Lung (tissue), 12 donors: ENCODE measurements around the gene MYORG. TPM values are rescaled to one million over a fixed set of nuclear protein-coding genes. Genes with fewer than 3 reads are reported as not detected.

Source experiments
- ATAC-seq: fragments of 200-7000 bp; cut with Tn5 transposase; one replicate; pipeline ENCODE4 v1.9.1; 2020; ENCODE audit warnings: moderate number of reproducible peaks; ENCODE audit not compliant: insufficient read depth, low FRiP score
- DNase-seq, 3 donors: peaks; one replicate each; pipeline ENCODE4 v3.0.0-alpha.2; 2013 to 2017
- H3K27ac ChIP-seq, 2 donors: one replicate each; pipeline ENCODE4 v1.5.1; 2013; ENCODE audit warnings: mild to moderate bottlenecking in 2 of 2, moderate library complexity in 2 of 2, control low read depth in 1 of 2, inconsistent platforms in 1 of 2, low read depth in 1 of 2, low read length in 1 of 2
- H3K27me3 ChIP-seq, 3 donors: one replicate each; pipeline ENCODE4 v1.5.1; 2013; ENCODE audit warnings: low read length in 2 of 3; ENCODE audit not compliant: control insufficient read depth in 3 of 3, insufficient read depth in 3 of 3
- H3K36me3 ChIP-seq, 4 donors: one replicate each; pipeline ENCODE4 v1.5.1; 2013; ENCODE audit warnings: low read length in 4 of 4, mild to moderate bottlenecking in 1 of 4, moderate library complexity in 1 of 4; ENCODE audit not compliant: control insufficient read depth in 4 of 4, insufficient read depth in 4 of 4
- H3K4me1 ChIP-seq, 5 donors: one replicate each; pipeline ENCODE4 v1.5.1; 2013; ENCODE audit warnings: low read length in 5 of 5, mild to moderate bottlenecking in 2 of 5, moderate library complexity in 1 of 5; ENCODE audit not compliant: control insufficient read depth in 5 of 5, insufficient read depth in 5 of 5
- H3K4me3 ChIP-seq: one replicate; pipeline ENCODE4 v1.5.1; 2013; ENCODE audit warnings: mild to moderate bottlenecking, control low read depth, moderate library complexity
- H3K9ac ChIP-seq, 2 donors: one replicate each; pipeline ENCODE4 v1.5.1; 2013; ENCODE audit warnings: low read length in 2 of 2, control low read depth in 1 of 2; ENCODE audit not compliant: insufficient read depth in 1 of 2
- H3K9me3 ChIP-seq, 4 donors: one replicate each; pipeline ENCODE4 v1.5.1; 2013; ENCODE audit warnings: low read length in 3 of 4, mild to moderate bottlenecking in 1 of 4, moderate library complexity in 1 of 4; ENCODE audit not compliant: control insufficient read depth in 4 of 4, insufficient read depth in 3 of 4
- WGBS, 2 donors: extraction: QIAGEN DNeasy Blood & Tissue Kit; methylation state at CpG; one replicate each; pipeline ENCODE4 v1.1.7; 2013; 5-methylcytosine and 5-hydroxymethylcytosine counted together
- polyA plus RNA-seq, 2 donors: library from polyadenylated mRNA; stranded (reverse); fragments of 200-250 nt; gene quantifications; one replicate each; pipeline ENCODE4 v1.2.1, GENCODE V29; 2013
- total RNA-seq, 2 donors: library from RNA; depleted of rRNA in 1 of 2; stranded (reverse); fragments of >200 nt in 1 of 2; gene quantifications; one replicate each; pipeline ENCODE4 v1.2.1, GENCODE V29; 2014 to 2021
- TF ChIP-seq, protein P1 (sequence below): IDR thresholded peaks from 2 replicates; pipeline ENCODE4 v1.5.1; 2012; ENCODE audit warnings: mild to moderate bottlenecking; ENCODE audit errors: control extremely low read depth, extremely low read depth
- donor health status: control.
- donor health status: control.
- donor health status: Bipolar disorder and iron deficiency.
- donor health status: healthy.
- donor health status: DM: yes; HTN: yes; CAD: no.

MYORG gene
- total and polyA plus RNA-seq, 4 donors: 1.4 to 12.2 (median 4.9) TPM

DNA sequence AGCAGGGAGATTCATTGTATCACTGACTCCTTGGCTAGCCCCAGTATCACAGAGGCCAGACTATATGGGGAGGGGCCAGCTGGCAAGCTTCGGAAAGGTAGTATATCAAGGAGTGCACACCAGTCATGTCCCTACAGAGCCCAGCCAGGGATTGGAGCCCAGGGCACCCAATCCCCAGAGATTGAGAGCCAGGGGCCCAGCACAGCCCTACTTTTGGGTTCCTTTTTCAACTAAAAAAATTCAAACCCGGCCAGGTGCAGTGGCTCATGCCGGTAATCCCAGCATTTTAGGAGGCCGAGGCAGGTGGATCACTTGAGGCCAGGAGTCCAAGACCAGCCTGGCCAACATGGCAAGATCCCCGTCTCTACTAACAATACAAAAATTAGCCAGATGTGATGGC lies 5.4 kb upstream of the MYORG start:
- Histone ChIP-seq H3K9me3 (no peaks in the 10 kb centered on the region), H3K9ac (no peak overlapping the region), H3K4me3 (no peak overlapping the region), H3K4me1 (peaks cover 0 to 23% (median 3%) of the 10 kb centered on the region in 5 donors), H3K27ac (no peak overlapping the region), H3K27me3 (peaks cover 0 to 36% (median 23%) of the 10 kb centered on the region in 3 donors), H3K36me3 (no peaks in the 10 kb centered on the region)
- DNase-seq: no peak
- ATAC-seq: no peak
- TF ChIP-seq, protein P1, sequence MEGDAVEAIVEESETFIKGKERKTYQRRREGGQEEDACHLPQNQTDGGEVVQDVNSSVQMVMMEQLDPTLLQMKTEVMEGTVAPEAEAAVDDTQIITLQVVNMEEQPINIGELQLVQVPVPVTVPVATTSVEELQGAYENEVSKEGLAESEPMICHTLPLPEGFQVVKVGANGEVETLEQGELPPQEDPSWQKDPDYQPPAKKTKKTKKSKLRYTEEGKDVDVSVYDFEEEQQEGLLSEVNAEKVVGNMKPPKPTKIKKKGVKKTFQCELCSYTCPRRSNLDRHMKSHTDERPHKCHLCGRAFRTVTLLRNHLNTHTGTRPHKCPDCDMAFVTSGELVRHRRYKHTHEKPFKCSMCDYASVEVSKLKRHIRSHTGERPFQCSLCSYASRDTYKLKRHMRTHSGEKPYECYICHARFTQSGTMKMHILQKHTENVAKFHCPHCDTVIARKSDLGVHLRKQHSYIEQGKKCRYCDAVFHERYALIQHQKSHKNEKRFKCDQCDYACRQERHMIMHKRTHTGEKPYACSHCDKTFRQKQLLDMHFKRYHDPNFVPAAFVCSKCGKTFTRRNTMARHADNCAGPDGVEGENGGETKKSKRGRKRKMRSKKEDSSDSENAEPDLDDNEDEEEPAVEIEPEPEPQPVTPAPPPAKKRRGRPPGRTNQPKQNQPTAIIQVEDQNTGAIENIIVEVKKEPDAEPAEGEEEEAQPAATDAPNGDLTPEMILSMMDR: no peak
- 91 to 95% methylated on average over 5 of the region's 5 CpGs for WGBS, 2 donors

DNA sequence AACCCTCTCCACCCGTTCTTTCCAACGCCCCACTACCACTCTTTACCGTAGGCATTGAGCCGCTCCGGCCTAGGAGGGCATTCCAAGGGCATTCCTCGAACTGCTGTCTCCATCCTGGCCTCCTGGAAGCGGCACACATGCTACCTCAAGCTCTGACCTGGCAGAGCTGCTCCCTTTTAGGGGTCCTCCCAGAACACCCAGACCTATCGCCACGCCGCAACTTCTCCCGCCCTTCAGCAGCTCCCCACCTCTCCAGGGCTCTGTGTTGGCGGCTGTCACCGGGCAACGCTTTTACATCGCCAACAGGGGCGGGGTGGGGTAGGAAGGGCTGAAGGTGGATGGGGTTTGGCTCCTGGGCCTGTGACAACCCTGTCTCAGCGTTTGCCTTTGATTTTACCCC lies 4.6 kb upstream of the MYORG start:
- Histone ChIP-seq H3K4me3 (peak overlapping the region; percentile 43), H3K9me3 (no peaks in the 10 kb centered on the region), H3K27ac (peak overlapping the region in 1 of 2 donors; percentile 17), H3K36me3 (no peaks in the 10 kb centered on the region), H3K27me3 (peaks cover 0 to 36% (median 23%) of the 10 kb centered on the region in 3 donors), H3K9ac (no peak overlapping the region), H3K4me1 (peaks cover 0 to 25% (median 3%) of the 10 kb centered on the region in 5 donors)
- TF ChIP-seq, protein P1: no peak
- DNase-seq (peak in 2 of 3 donors; percentile 3 to 7), ATAC-seq (no peak)
- 34 to 43% methylated on average over 17 of the region's 17 CpGs for WGBS, 2 donors

DNA sequence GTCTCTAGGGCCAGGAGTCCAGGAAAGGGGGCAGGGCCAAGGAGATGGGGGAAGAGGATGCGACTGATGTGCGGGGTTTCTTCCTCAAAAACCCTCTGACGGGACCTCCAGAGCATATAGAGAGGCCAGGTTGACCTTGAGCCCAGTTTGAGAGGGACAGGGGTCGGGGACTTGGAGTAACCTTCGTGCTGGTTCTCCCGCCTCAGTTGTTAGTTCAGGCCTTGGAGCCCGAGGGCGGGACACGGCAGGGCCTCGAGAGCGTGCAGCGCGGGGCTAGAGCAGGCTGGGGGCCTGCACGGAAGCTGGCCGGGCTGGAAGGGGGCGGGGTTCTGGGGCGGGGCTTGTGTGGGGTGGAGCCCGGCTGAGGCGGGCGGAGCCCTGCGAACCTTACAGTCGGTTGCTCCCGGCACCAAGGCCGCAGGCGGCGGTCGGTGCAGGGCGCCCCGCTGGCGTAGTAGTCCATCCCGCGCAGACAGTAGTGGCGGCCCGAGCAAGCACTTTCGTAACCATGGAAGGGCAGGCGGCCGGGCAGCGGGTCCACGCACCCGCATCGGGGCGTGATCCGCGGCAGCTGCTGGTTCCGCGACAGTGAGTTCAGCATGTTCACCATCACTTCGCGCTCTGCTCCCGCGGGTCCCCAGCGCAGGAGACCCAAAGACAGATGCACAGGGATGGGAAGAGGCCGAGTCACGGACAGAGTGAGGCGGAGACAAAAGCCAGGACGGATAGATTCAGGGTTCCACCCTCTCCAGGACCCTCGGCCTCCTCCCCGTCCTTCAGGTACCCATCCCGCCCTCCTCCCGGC lies 4.0 kb upstream of the MYORG start:
- ATAC-seq: peak; percentile 65
- H3K4me1 ChIP-seq: peaks cover 2 to 32% (median 3%) of the 10 kb centered on the region in 5 donors
- H3K27me3 ChIP-seq: peaks cover 0 to 42% (median 28%) of the 10 kb centered on the region in 3 donors
- TF ChIP-seq, protein P1: no peak
- peak overlapping the region; percentile 43 for H3K4me3 ChIP-seq
- no peaks in the 10 kb centered on the region for H3K9me3 ChIP-seq
- H3K36me3 ChIP-seq: no peaks in the 10 kb centered on the region
- peak; percentile 64 to 85 (median 81) for DNase-seq
- H3K9ac ChIP-seq: no peak overlapping the region
- peak overlapping the region; percentile 3 to 17 for H3K27ac ChIP-seq
- 4% methylated on average over 57 to 59 of the region's 59 CpGs for WGBS, 2 donors
